ENCODE measurements around the gene ZBTB24. TPM values are rescaled to one million over a fixed set of nuclear protein-coding genes. Genes with fewer than 3 reads are reported as not detected.

Gene ZBTB24
- total RNA-seq, 2 donors from 2014 or later, result 8.2 to 12.8 TPM

GRCh38 chr6:109477184-109477583 lies 5.8 kb downstream of the ZBTB24 start:
- H3K36me3 ChIP-seq, result no peaks in the 10 kb centered on the region
- no peaks in the 10 kb centered on the region for H3K9me3 ChIP-seq
- TF ChIP-seq CTCF (IDR thresholded peaks at IDR 0.05), result no peak
- TF ChIP-seq POLR2AphosphoS5 (IDR thresholded peaks at IDR 0.05), result no peak
- TF ChIP-seq POLR2A (IDR thresholded peaks at IDR 0.05), result no peak
- no peak overlapping the region for H3K27ac ChIP-seq
- no peaks in the 10 kb centered on the region for H3K27me3 ChIP-seq (replicated peaks; ENCODE audit: insufficient read depth)
- intact Hi-C loops (cut with DNase I), result no loop called here
- DNase-seq (ENCODE audit: low spot score), result no peak
- 97% methylated on average over 2 of the region's 2 CpGs for WGBS
- H3K4me3 ChIP-seq, result no peak overlapping the region
- H3K4me1 ChIP-seq (replicated peaks), result peaks cover 4% of the 10 kb centered on the region

GRCh38 chr6:109475625-109476024 lies 7.4 kb downstream of the ZBTB24 start:
- TF ChIP-seq POLR2AphosphoS5 (IDR thresholded peaks at IDR 0.05) (no peak), CTCF (IDR thresholded peaks at IDR 0.05) (no peak), POLR2A (IDR thresholded peaks at IDR 0.05) (no peak)
- H3K9me3 ChIP-seq, result no peaks in the 10 kb centered on the region
- peaks cover 0 to 7% of the 10 kb centered on the region in 2 donors for H3K36me3 ChIP-seq
- WGBS, result 84% methylated on average over 2 of the region's 2 CpGs
- no peak overlapping the region for H3K4me3 ChIP-seq
- peaks cover 4% of the 10 kb centered on the region for H3K4me1 ChIP-seq (replicated peaks)
- no peak overlapping the region for H3K27ac ChIP-seq
- intact Hi-C loops (cut with DNase I), result no loop called here
- DNase-seq (ENCODE audit: low spot score), result no peak
- no peaks in the 10 kb centered on the region for H3K27me3 ChIP-seq (replicated peaks; ENCODE audit: insufficient read depth)

- TF ChIP-seq CTCF (IDR thresholded peaks at IDR 0.05) (no peak), POLR2AphosphoS5 (IDR thresholded peaks at IDR 0.05) (no peak), POLR2A (IDR thresholded peaks at IDR 0.05) (no peak)
- Histone ChIP-seq H3K4me1 (replicated peaks) (no peaks in the 10 kb centered on the region), H3K27me3 (replicated peaks; ENCODE audit: insufficient read depth) (no peaks in the 10 kb centered on the region), H3K9me3 (no peaks in the 10 kb centered on the region), H3K27ac (no peak overlapping the region), H3K4me3 (no peak overlapping the region), H3K36me3 (peaks cover 0 to 7% of the 10 kb centered on the region in 2 donors)
- no peak for DNase-seq (ENCODE audit: low spot score)
- intact Hi-C loops (cut with DNase I), result no loop called here
- 89% methylated on average over 4 of the region's 4 CpGs for WGBS
These were observed 8.0 kb downstream of the ZBTB24 start for GRCh38 chr6:109474995-109475394.

- Histone ChIP-seq H3K9me3 (no peaks in the 10 kb centered on the region), H3K4me1 (replicated peaks) (no peaks in the 10 kb centered on the region), H3K36me3 (peaks cover 0 to 7% of the 10 kb centered on the region in 2 donors), H3K27me3 (replicated peaks; ENCODE audit: insufficient read depth) (no peaks in the 10 kb centered on the region), H3K27ac (no peak overlapping the region), H3K4me3 (no peak overlapping the region)
- TF ChIP-seq POLR2A (IDR thresholded peaks at IDR 0.05) (no peak), CTCF (IDR thresholded peaks at IDR 0.05) (no peak), POLR2AphosphoS5 (IDR thresholded peaks at IDR 0.05) (no peak)
- 90% methylated on average over 3 of the region's 3 CpGs for WGBS
- intact Hi-C loops (cut with DNase I), result no loop called here
- no peak for DNase-seq (ENCODE audit: low spot score)
These were observed 9.9 kb downstream of the ZBTB24 start for GRCh38 chr6:109473120-109473519.

- TF ChIP-seq POLR2A (IDR thresholded peaks at IDR 0.05) (no peak), POLR2AphosphoS5 (IDR thresholded peaks at IDR 0.05) (no peak), CTCF (IDR thresholded peaks at IDR 0.05) (no peak)
- intact Hi-C loops (cut with DNase I), result no loop called here
- Histone ChIP-seq H3K36me3 (peaks cover 0 to 7% of the 10 kb centered on the region in 2 donors), H3K27me3 (replicated peaks; ENCODE audit: insufficient read depth) (no peaks in the 10 kb centered on the region), H3K4me1 (replicated peaks) (no peaks in the 10 kb centered on the region), H3K4me3 (no peak overlapping the region), H3K9me3 (no peaks in the 10 kb centered on the region), H3K27ac (no peak overlapping the region)
- WGBS, result 94% methylated on average over 9 of the region's 9 CpGs
- DNase-seq (ENCODE audit: low spot score), result no peak
These were observed 10.7 kb downstream of the ZBTB24 start for GRCh38 chr6:109472132-109472995.

Data from prostate gland (tissue), 2 donors.